AG04450 (cell line): Measurements from ENCODE around the gene SETMAR. TPM values are rescaled to one million over a fixed set of nuclear protein-coding genes. Genes with fewer than 3 reads are reported as not detected.

Experiments used
- CTCF ChIA-PET: fragments of 300-600, 350-600 bp; formaldehyde crosslinking; extraction: SDS; loops from one replicate; lab custom pipeline; 2022; ENCODE audit warnings: antibody characterized with exemption, inconsistent platforms; lab: Charles Lee
- POLR2A ChIA-PET: fragments of 350-600 bp; formaldehyde crosslinking; extraction: SDS; loops from one replicate; lab custom pipeline; 2021; ENCODE audit warnings: antibody characterized with exemption, inconsistent platforms; lab: Yijun Ruan, JAX
- DNase-seq: peaks from one replicate; pipeline ENCODE4 v3.0.0-alpha.2; 2011; ENCODE audit warnings: low read depth, low spot score
- H3K27ac ChIP-seq: one replicate; pipeline ENCODE4 v1.5.1; 2012; ENCODE audit warnings: low read depth, low read length, control low read depth
- H3K27me3 ChIP-seq: one replicate; pipeline ENCODE4 v1.6.0; 2012; ENCODE audit warnings: low read length; ENCODE audit not compliant: control insufficient read depth, insufficient read depth
- H3K4me3 ChIP-seq: 2 replicates; pipeline ENCODE4 v1.5.1; 2011; ENCODE audit warnings: mild to moderate bottlenecking, low read depth, low read length, control low read depth
- H3K9me3 ChIP-seq: 2 replicates; pipeline ENCODE4 v1.5.1; 2012; ENCODE audit warnings: low read length; ENCODE audit not compliant: control insufficient read depth, insufficient read depth
- CTCF ChIP-seq: IDR thresholded peaks from 2 replicates; pipeline ENCODE4 v1.5.1; 2011; ENCODE audit warnings: low read depth, low read length, control low read depth, inconsistent platforms
- polyA plus RNA-seq: library from polyadenylated mRNA; depleted of rRNA; stranded (reverse); fragments of >200 nt; gene quantifications from 2 replicates; pipeline ENCODE4 v1.2.3, GENCODE V29; 2011

SETMAR gene
- polyA plus RNA-seq, 1 experiment: 16.8 TPM

- Histone ChIP-seq H3K9me3 (no peaks in the 10 kb centered on the region), H3K27ac (no peak overlapping the region), H3K27me3 (no peaks in the 10 kb centered on the region), H3K4me3 (no peak overlapping the region)
- no peak for DNase-seq
- CTCF ChIA-PET: interaction anchor here (0.7 to 2.2 kb wide), 4 partner anchors 9 to 328 kb away, joined by 4 to 10 read pairs (median 8); no protein-coding TSS in a partner anchor
- no peak for TF ChIP-seq CTCF
- POLR2A ChIA-PET: interaction anchor here (1.4 kb wide), 1 partner anchor 187 kb away, joined by 5 read pairs; the partner anchor contains the start of gene ITPR1
Measured at GRCh38 chr3:4306091-4306490, 2.9 kb downstream of the SETMAR start.

GRCh38 chr3:4306860-4307259, 3.7 kb downstream of the SETMAR start:
- TF ChIP-seq CTCF: no peak
- ChIA-PET CTCF (interaction anchor here (1.2 to 2.2 kb wide), 3 partner anchors 16 to 327 kb away, joined by 6 to 10 read pairs (median 9); no protein-coding TSS in a partner anchor), POLR2A (interaction anchor here (1.4 kb wide), 1 partner anchor 186 kb away, joined by 5 read pairs; the partner anchor contains the start of gene ITPR1)

GRCh38 chr3:4309491-4310128, 6.4 kb downstream of the SETMAR start:
- ChIA-PET POLR2A (no interaction called here), CTCF (interaction anchor here (1.0 to 1.7 kb wide), 2 partner anchors 19 to 41 kb away, joined by 3 to 10 read pairs; no protein-coding TSS in a partner anchor)
- no peak for DNase-seq
- no peaks in the 10 kb centered on the region for H3K9me3 ChIP-seq
- H3K4me3 ChIP-seq: no peak overlapping the region
- no peaks in the 10 kb centered on the region for H3K27me3 ChIP-seq
- TF ChIP-seq CTCF: no peak
- no peak overlapping the region for H3K27ac ChIP-seq

More at GRCh38 chr3:4306860-4307259, 3.7 kb downstream of the SETMAR start:
- H3K4me3 ChIP-seq: no peak overlapping the region
- H3K27ac ChIP-seq: no peak overlapping the region
- DNase-seq: no peak
- no peaks in the 10 kb centered on the region for H3K27me3 ChIP-seq
- H3K9me3 ChIP-seq: no peaks in the 10 kb centered on the region

- Histone ChIP-seq H3K27me3 (no peaks in the 10 kb centered on the region), H3K27ac (no peak overlapping the region), H3K4me3 (no peak overlapping the region), H3K9me3 (no peaks in the 10 kb centered on the region)
- TF ChIP-seq CTCF: no peak
- no peak for DNase-seq
- POLR2A ChIA-PET: no interaction called here
- CTCF ChIA-PET: interaction anchor here (0.6 to 2.6 kb wide), 4 partner anchors 16 to 415 kb away, joined by 3 to 13 read pairs (median 8); no protein-coding TSS in a partner anchor
Measured at GRCh38 chr3:4310971-4311370, 7.8 kb downstream of the SETMAR start.

GRCh38 chr3:4311496-4311895, 8.3 kb downstream of the SETMAR start:
- TF ChIP-seq CTCF: no peak
- H3K4me3 ChIP-seq: no peak overlapping the region
- DNase-seq: no peak
- POLR2A ChIA-PET: no interaction called here
- H3K27me3 ChIP-seq: no peaks in the 10 kb centered on the region
- H3K9me3 ChIP-seq: no peaks in the 10 kb centered on the region
- no peak overlapping the region for H3K27ac ChIP-seq
- CTCF ChIA-PET: interaction anchor here (0.9 to 2.6 kb wide), 4 partner anchors 16 to 322 kb away, joined by 3 to 13 read pairs (median 6); no protein-coding TSS in a partner anchor
